H9 (cell line): ENCODE results near the gene ITGAX. TPM values are rescaled to one million over a fixed set of nuclear protein-coding genes. Genes with fewer than 3 reads are reported as not detected.

Experiments
- DNase-seq: peaks from one replicate; pipeline ENCODE4 v3.0.0-alpha.2; 2017
- H2AFZ ChIP-seq: one replicate; pipeline ENCODE4 v1.6.1; 2013; ENCODE audit warnings: mild to moderate bottlenecking, low read length, control low read depth, moderate library complexity
- H2AK5ac ChIP-seq: 2 replicates; pipeline ENCODE4 v1.6.1; 2013; ENCODE audit warnings: low read length, control low read depth, mixed read lengths; ENCODE audit not compliant: insufficient read length
- H2BK120ac ChIP-seq: one replicate; pipeline ENCODE4 v1.6.1; 2013; ENCODE audit warnings: low read depth, mild to moderate bottlenecking, low read length, control low read depth, inconsistent platforms; ENCODE audit not compliant: poor library complexity, severe bottlenecking
- H2BK12ac ChIP-seq: 2 replicates; pipeline ENCODE4 v1.6.1; 2013; ENCODE audit warnings: low read length, control low read depth, mixed read lengths, low read depth; ENCODE audit not compliant: insufficient read length
- H2BK15ac ChIP-seq: 2 replicates; pipeline ENCODE4 v1.6.1; 2013; ENCODE audit warnings: low read depth, low read length, control low read depth
- H2BK20ac ChIP-seq: one replicate; pipeline ENCODE4 v1.6.1; 2013; ENCODE audit warnings: low read depth, mild to moderate bottlenecking, low read length, control low read depth, inconsistent platforms; ENCODE audit not compliant: poor library complexity, severe bottlenecking
- H2BK5ac ChIP-seq: 2 replicates; pipeline ENCODE4 v1.6.1; 2013; ENCODE audit warnings: low read length, control low read depth, mixed read lengths; ENCODE audit not compliant: insufficient read length
- H3K14ac ChIP-seq: 2 replicates; pipeline ENCODE4 v1.6.1; 2013; ENCODE audit warnings: low read length, control low read depth; ENCODE audit not compliant: insufficient read depth
- H3K18ac ChIP-seq: 2 replicates; pipeline ENCODE4 v1.6.1; 2013; ENCODE audit warnings: low read depth, mild to moderate bottlenecking, mixed read lengths, low read length, control low read depth; ENCODE audit not compliant: insufficient read length
- H3K23ac ChIP-seq: 2 replicates; pipeline ENCODE4 v1.6.1; 2013; ENCODE audit warnings: low read length, control low read depth, mixed read lengths, low read depth; ENCODE audit not compliant: insufficient read length
- H3K23me2 ChIP-seq: 2 replicates; pipeline ENCODE4 v1.6.1; 2013; ENCODE audit warnings: low read depth, mild to moderate bottlenecking, mixed read lengths, low read length, control low read depth; ENCODE audit not compliant: insufficient read length, poor library complexity, severe bottlenecking
- H3K27ac ChIP-seq: 2 replicates; pipeline ENCODE4 v1.5.1; 2013; ENCODE audit warnings: low read length, control low read depth, mixed read lengths, low read depth; ENCODE audit not compliant: insufficient read length
- H3K27me3 ChIP-seq: 2 replicates; pipeline ENCODE4 v1.6.1; 2013; ENCODE audit warnings: low read length, control low read depth, inconsistent platforms; ENCODE audit not compliant: insufficient read depth
- H3K4ac ChIP-seq: 2 replicates; pipeline ENCODE4 v1.6.1; 2013; ENCODE audit warnings: low read depth, mild to moderate bottlenecking, control low read depth, inconsistent platforms, low read length, moderate library complexity
- H3K4me1 ChIP-seq: 2 replicates; pipeline ENCODE4 v1.6.1; 2013; ENCODE audit warnings: low read length, control low read depth, inconsistent platforms; ENCODE audit not compliant: insufficient read depth
- H3K4me2 ChIP-seq: 2 replicates; pipeline ENCODE4 v1.6.1; 2013; ENCODE audit warnings: low read length, control low read depth, mixed read lengths; ENCODE audit not compliant: insufficient read length, insufficient read depth
- H3K56ac ChIP-seq: 2 replicates; pipeline ENCODE4 v1.6.1; 2013; ENCODE audit warnings: low read depth, mild to moderate bottlenecking, mixed read lengths, low read length, control low read depth; ENCODE audit not compliant: insufficient read length
- H3K79me1 ChIP-seq: 2 replicates; pipeline ENCODE4 v1.6.1; 2013; ENCODE audit warnings: low read depth, mild to moderate bottlenecking, moderate library complexity, low read length, control low read depth, inconsistent platforms; ENCODE audit not compliant: insufficient read depth, poor library complexity, severe bottlenecking
- H3K79me2 ChIP-seq: 2 replicates; pipeline ENCODE4 v1.6.1; 2013; ENCODE audit warnings: low read length, control low read depth, inconsistent platforms; ENCODE audit not compliant: insufficient read depth
- H3K9ac ChIP-seq: 2 replicates; pipeline ENCODE4 v1.6.1; 2013; ENCODE audit warnings: low read length, control low read depth, mixed read lengths; ENCODE audit not compliant: insufficient read length; ENCODE audit errors: extremely low read depth
- H3K9me3 ChIP-seq: one replicate; pipeline ENCODE4 v1.6.1; 2013; ENCODE audit warnings: low read depth, low read length, inconsistent platforms; ENCODE audit not compliant: control insufficient read depth
- H3T11ph ChIP-seq: one replicate; pipeline ENCODE4 v1.6.1; 2013; ENCODE audit warnings: mild to moderate bottlenecking, low read length, control low read depth, inconsistent platforms
- H4K20me1 ChIP-seq: one replicate; pipeline ENCODE4 v1.6.1; 2013; ENCODE audit not compliant: control insufficient read depth, insufficient read length, insufficient read depth
- H4K5ac ChIP-seq: 2 replicates; pipeline ENCODE4 v1.6.1; 2013; ENCODE audit warnings: low read depth, mild to moderate bottlenecking, mixed read lengths, low read length, control low read depth; ENCODE audit not compliant: insufficient read length
- H4K8ac ChIP-seq: replicated peaks from 2 replicates; pipeline ENCODE4 v1.6.1; 2013; ENCODE audit warnings: low read length, control low read depth, mixed read lengths, low read depth; ENCODE audit not compliant: insufficient read length
- H4K91ac ChIP-seq: 2 replicates; pipeline ENCODE4 v1.6.1; 2013; ENCODE audit warnings: low read depth, mild to moderate bottlenecking, moderate library complexity, mixed read lengths, low read length, control low read depth; ENCODE audit not compliant: insufficient read length
- H3K27ac Mint-ChIP-seq, 3 experiments: 2 replicates in 2 of 3; 3 replicates in 1 of 3; pipeline ENCODE4 v1.8.0; 2020 to 2021; ENCODE audit warnings: mixed read lengths in 3 of 3, mild to moderate bottlenecking in 1 of 3, moderate library complexity in 1 of 3
- H3K27me3 Mint-ChIP-seq: 2 replicates; pipeline ENCODE4 v1.8.0; 2021; ENCODE audit warnings: low read depth, mild to moderate bottlenecking, moderate library complexity, mixed read lengths
- H3K36me3 Mint-ChIP-seq, 3 experiments: 2 replicates in 2 of 3; 3 replicates in 1 of 3; pipeline ENCODE4 v1.8.0; 2020 to 2021; ENCODE audit warnings: low read depth in 3 of 3, mixed read lengths in 3 of 3; ENCODE audit not compliant: insufficient read depth in 1 of 3
- H3K4me1 Mint-ChIP-seq, 2 experiments: 2 replicates each; pipeline ENCODE4 v1.8.0; 2020; ENCODE audit warnings: mixed read lengths in 2 of 2
- H3K4me3 Mint-ChIP-seq, 2 experiments: 2 replicates in 1 of 2; 3 replicates in 1 of 2; pipeline ENCODE4 v1.8.0; 2020 to 2021; ENCODE audit warnings: mild to moderate bottlenecking in 2 of 2, mixed read lengths in 2 of 2, moderate library complexity in 1 of 2
- H3K9me3 Mint-ChIP-seq, 2 experiments: 2 replicates in 1 of 2; 3 replicates in 1 of 2; pipeline ENCODE4 v1.8.0; 2020; ENCODE audit warnings: mild to moderate bottlenecking in 2 of 2, mixed read lengths in 2 of 2, moderate library complexity in 1 of 2
- WGBS: extraction: QIAGEN DNeasy Blood & Tissue Kit; methylation state at CpG from one replicate; pipeline ENCODE4 v1.1.7; 2013; ENCODE audit warnings: missing lambda C conversion rate, low lambda C conversion rate, mixed read lengths; ENCODE audit not compliant: insufficient read length; ENCODE audit errors: extremely low coverage; 5-methylcytosine and 5-hydroxymethylcytosine counted together
- total RNA-seq: library from RNA; stranded (reverse); gene quantifications from 2 replicates; pipeline ENCODE4 v1.2.1, GENCODE V29; 2021
- TF ChIP-seq, protein P1 (sequence below): fragments of 200-600 bp; sonication (generic); conservative IDR thresholded peaks from 3 replicates; pipeline ENCODE4 v1.8.0; 2021; ENCODE audit warnings: antibody characterized with exemption, mild to moderate bottlenecking

ITGAX gene
- total RNA-seq, 1 experiment from 2014 or later: 0.28 TPM

DNA sequence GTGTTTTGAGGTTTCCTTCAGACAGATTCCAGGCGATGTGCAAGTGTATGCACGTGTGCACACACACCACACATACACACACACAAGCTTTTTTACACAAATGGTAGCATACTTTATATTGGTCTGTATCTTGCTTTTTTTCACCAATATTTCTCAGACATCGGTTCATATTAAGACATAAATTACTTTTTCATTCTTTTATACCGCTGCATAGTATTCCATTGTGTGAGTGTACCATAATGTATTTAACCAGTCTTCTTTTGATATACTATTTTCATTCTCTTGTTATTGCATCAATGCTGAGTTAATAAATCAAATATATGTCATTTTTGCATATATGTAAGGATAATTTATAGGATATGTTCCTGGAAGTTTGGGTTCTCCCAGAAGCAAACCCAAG lies 22.4 kb upstream of the ITGAX start:
- Histone ChIP-seq H3K27me3 (peaks cover 14% of the 10 kb centered on the region; the same call in 1 of the 2 replicates), H2BK120ac (no peak overlapping the region), H3K56ac (no peak overlapping the region), H3K9me3 (no peaks in the 10 kb centered on the region), H4K8ac (no peak overlapping the region), H3T11ph (no peak overlapping the region), H3K14ac (no peak overlapping the region), H3K23ac (no peak overlapping the region), H4K20me1 (no peaks in the 10 kb centered on the region), H3K4me2 (no peak overlapping the region), H4K5ac (no peak overlapping the region), H2BK15ac (no peak overlapping the region), H2BK20ac (no peak overlapping the region), H3K18ac (no peak overlapping the region), H3K4ac (no peak overlapping the region), H2BK12ac (no peak overlapping the region), H3K79me2 (no peaks in the 10 kb centered on the region), H3K9ac (no peak overlapping the region), H4K91ac (no peak overlapping the region), H3K79me1 (no peaks in the 10 kb centered on the region), H3K4me1 (peaks cover 2% of the 10 kb centered on the region; the same call in 1 of the 2 replicates), H2AFZ (no peak overlapping the region), H3K27ac (no peak overlapping the region), H3K23me2 (peaks cover 4% of the 10 kb centered on the region), H2BK5ac (no peak overlapping the region), H2AK5ac (no peak overlapping the region)
- no peak overlapping the region for H3K27ac Mint-ChIP-seq
- peaks cover 0 to under 1% (median 0%) of the 10 kb centered on the region in 3 experiments; a peak in 1 of 7 replicates for H3K36me3 Mint-ChIP-seq
- peaks cover 2 to 6% of the 10 kb centered on the region in 2 experiments; a peak in 4 of 5 replicates for H3K9me3 Mint-ChIP-seq
- peak overlapping the region in 1 of 2 experiments; percentile 79; a peak in 2 of 5 replicates for H3K4me3 Mint-ChIP-seq
- H3K27me3 Mint-ChIP-seq: peaks cover 37% of the 10 kb centered on the region
- TF ChIP-seq, protein P1, sequence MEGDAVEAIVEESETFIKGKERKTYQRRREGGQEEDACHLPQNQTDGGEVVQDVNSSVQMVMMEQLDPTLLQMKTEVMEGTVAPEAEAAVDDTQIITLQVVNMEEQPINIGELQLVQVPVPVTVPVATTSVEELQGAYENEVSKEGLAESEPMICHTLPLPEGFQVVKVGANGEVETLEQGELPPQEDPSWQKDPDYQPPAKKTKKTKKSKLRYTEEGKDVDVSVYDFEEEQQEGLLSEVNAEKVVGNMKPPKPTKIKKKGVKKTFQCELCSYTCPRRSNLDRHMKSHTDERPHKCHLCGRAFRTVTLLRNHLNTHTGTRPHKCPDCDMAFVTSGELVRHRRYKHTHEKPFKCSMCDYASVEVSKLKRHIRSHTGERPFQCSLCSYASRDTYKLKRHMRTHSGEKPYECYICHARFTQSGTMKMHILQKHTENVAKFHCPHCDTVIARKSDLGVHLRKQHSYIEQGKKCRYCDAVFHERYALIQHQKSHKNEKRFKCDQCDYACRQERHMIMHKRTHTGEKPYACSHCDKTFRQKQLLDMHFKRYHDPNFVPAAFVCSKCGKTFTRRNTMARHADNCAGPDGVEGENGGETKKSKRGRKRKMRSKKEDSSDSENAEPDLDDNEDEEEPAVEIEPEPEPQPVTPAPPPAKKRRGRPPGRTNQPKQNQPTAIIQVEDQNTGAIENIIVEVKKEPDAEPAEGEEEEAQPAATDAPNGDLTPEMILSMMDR: no peak
- DNase-seq: no peak
- peaks cover 21 to 24% of the 10 kb centered on the region in 2 experiments for H3K4me1 Mint-ChIP-seq
- no CpG with 5 or more reads among the region's 4 CpGs for WGBS
